Stimulated activated CD8-positive, alpha-beta memory T cell treated with anti-CD3 and anti-CD28 coated beads, Interleukin-7, amount 100 ng/mL, for 4 hours (primary cell): ENCODE data around the gene GOPC.
"Not testable (repeated sequence)": the region's sequence is repeated elsewhere in the genome, so short reads cannot be mapped to it uniquely, and the experiment has no call there.

Experiments used
- DNase-seq, 2 donors: peaks; one replicate each; pipeline ENCODE4 v3.0.0-alpha.2; 2020; ENCODE audit warnings: low read depth in 2 of 2

The GOPC gene

GRCh38 chr6:117548797-117549301, 53.5 kb downstream of the GOPC start:
- peak; percentile 5 to 12 for DNase-seq

DNA sequence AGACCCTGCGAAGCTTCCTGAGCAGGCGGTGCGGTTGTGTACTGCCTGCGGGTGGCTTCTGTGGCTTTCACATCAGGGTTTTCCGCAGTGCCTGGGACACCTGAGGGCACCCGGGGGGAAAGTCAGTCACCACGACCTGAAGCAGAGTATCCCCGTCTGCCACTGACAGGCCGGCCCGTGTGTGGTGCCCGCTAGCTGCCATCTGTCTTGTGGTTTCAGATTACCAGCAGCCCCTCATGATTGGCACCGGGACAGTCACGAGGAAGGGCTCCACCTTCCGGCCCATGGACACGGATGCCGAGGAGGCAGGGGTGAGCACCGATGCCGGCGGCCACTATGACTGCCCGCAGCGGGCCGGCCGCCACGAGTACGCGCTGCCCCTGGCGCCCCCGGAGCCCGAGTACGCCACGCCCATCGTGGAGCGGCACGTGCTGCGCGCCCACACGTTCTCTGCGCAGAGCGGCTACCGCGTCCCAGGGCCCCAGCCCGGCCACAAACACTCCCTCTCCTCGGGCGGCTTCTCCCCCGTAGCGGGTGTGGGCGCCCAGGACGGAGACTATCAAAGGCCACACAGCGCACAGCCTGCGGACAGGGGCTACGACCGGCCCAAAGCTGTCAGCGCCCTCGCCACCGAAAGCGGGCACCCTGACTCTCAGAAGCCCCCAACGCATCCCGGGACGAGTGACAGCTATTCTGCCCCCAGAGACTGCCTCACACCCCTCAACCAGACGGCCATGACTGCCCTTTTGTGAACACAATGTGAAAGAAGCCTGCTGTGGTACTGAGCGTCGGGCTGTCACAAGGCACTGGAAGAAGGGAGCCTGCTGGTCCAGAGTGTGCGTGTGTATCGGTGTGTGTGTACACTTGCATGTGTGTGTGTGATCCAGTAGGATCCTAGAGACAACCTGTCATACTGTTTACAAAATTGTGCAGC, 54.4 kb downstream of the GOPC start:
- peak; percentile 9 to 46 for DNase-seq

GRCh38 chr6:117546674-117547073, 55.6 kb downstream of the GOPC start:
- DNase-seq: no peak

- DNase-seq: no peak
These were observed 57.1 kb downstream of the GOPC start for GRCh38 chr6:117545161-117545595.

DNA sequence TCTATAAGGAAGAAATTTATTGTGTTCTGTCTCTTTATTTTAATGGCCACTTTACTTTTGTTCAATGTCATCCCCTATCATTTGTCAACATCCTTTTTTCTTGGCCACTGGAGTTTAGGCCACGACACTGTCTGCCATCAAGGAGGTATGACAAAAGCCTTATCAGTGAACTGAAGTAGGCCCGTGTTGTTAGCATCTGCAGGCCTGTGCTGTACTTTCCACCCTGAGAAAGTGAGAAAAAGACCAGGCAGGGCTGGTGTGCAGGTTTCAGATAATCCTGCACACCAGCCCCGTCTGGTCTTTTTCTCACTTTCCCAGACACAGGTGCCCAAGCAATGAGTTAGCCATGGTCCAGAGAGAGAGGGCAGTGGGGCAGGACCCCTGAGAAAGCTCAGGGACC, 57.6 kb downstream of the GOPC start:
- no peak for DNase-seq

- DNase-seq: no peak
These were observed 59.8 kb downstream of the GOPC start for GRCh38 chr6:117542493-117542892.

DNA sequence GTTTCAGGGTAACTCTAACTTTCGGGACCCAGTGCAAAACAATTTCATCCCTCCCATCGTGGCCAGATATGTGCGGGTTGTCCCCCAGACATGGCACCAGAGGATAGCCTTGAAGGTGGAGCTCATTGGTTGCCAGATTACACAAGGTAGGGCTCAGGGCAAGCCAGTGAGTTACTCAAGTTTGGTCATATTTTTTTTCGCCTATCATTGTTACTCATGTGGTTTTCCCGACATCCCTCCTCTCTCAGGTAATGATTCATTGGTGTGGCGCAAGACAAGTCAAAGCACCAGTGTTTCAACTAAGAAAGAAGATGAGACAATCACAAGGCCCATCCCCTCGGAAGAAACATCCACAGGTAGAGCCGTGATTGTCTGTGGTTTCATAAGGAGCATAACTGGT, 61.6 kb downstream of the GOPC start:
- DNase-seq: no peak

GRCh38 chr6:117538615-117539014, 63.7 kb downstream of the GOPC start:
- DNase-seq: no peak

DNA sequence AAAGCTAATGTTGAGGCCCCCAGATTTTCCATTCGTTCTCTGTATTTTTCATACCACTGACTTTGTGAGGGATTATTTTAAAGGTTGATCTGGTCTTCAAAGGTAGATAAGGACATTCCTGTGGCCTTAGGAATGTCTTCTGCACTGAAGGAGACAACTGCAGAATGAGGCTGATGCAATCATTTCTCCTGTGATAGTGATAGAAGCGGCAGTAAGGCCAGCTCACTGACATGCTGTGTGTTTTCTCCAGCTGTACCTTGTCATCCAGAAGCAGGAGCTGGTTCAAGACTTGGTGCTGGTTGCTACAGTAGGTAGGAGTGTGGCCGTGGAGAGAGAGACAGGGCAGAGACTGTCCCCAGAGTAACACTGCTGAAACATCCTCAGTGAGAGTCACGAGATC, 66.0 kb downstream of the GOPC start:
- no peak for DNase-seq

DNA sequence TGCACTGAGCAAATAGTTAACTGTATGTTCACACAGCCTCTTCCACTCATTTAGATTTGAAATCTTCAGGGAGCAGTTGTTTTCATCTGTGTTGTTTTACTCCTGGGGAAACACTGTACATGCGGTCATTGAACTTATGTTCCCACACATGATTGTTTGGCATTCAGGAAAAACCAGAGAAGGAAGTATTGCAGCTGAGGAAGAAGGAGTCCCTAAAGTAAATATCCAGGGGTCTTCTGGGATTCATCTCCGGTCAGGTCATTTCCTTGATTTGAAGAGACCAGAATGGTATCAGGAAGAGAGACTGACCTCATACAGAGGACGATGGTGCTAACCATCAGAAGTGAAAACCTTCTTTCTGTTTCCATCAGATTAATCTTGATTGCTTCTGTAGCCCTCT, 67.3 kb downstream of the GOPC start:
- no peak for DNase-seq

DNA sequence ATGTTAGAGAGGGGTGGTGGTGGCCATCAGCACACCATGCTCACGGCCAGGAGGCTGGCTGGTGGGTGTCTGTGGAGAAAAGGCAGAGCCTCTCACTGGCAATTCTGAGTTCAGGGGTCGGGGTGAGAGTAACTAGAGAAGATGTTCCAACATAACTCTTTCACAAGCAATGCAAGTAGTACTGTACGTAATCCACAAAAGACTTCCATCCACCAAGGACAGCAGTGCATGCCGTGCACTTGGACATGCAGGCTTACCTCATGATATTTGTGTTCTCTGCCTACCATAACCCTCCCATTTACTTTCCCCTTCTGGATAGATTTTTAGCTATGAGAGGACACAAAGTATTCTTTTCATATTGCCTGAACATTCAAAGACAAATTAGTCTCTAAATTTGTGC, 68.5 kb downstream of the GOPC start:
- DNase-seq: no peak

- DNase-seq: no peak
These were observed 70.2 kb downstream of the GOPC start for GRCh38 chr6:117531809-117532725.

- DNase-seq: no peak
These were observed 71.0 kb downstream of the GOPC start for GRCh38 chr6:117531346-117531745.

DNA sequence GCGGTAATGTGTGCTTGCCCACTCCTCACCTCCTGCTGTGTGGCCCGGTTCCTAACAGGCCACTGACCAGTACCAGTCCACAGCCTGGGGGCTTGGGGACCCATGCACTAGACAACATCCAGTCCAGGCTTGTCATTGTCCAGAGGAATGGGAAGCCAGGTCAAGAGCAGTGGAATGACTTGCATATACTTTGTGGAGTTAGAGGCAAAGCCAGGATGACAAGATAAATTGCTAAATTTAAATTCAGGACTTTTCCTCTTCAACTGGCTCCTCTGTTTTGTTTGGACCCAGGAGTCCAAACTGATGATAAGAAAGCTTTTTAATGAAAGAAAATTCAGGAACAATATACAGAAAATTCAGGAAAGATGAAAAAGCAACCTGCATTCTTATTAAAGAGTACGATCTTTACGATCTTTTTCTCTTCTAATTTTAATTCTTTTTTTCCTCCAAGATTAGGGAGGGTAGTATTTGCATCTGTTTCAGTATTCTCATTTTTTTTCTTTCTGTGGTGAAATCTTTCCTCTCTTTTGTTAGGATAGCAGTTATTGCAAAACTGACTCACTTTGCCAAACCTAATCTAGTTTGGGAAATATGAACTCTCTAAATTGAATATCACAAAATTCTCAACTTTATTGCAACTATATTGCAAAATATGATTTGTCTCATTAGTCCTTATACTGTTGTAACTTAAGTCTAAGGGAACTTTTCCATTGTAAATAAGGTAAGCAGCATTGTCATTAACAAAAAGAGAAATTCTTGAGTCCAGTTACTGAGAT, 71.7 kb downstream of the GOPC start:
- DNase-seq: no peak

GRCh38 chr6:117525607-117526006, 76.7 kb downstream of the GOPC start:
- no peak for DNase-seq

- no peak for DNase-seq
These were observed 80.4 kb downstream of the GOPC start for GRCh38 chr6:117521791-117522502.

DNA sequence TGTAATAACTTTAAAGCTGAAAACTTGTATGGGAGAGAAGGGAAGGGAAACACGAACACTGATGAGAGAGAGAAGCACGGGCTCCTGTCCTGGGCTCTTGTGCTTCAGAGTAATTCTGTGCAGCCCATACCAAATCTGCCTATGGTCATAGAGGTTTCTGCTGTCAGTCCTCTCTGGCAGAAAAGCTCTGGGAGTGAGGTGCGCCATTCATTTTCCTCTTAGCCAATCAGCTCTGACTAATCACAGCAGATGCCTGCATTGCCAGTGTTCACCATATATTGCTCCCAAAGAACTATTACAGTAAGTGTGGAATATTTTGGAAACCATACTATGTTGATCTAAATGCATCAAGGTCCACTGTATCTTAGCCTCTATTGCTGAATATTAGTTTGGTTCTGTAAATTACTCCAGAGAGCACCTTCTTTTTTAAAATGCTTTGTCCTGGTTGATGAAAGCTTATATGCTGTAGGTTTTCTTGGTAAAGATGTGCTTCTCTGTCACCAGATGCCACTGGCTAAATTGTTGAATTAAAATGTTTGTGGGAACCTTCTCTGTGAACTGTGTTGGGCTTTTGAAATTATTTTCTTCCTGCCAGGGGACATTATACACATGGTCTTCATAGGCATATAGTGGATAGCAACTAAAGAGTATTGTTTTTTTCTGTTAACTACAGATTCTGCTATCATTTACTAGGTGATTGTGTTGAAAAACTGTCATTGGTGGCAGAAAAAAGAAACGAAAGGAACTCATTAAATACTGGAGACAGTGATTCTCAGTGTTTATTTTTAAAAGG, 81.5 kb downstream of the GOPC start:
- DNase-seq: no peak

GRCh38 chr6:117518870-117519269, 83.4 kb downstream of the GOPC start:
- DNase-seq: no peak

DNA sequence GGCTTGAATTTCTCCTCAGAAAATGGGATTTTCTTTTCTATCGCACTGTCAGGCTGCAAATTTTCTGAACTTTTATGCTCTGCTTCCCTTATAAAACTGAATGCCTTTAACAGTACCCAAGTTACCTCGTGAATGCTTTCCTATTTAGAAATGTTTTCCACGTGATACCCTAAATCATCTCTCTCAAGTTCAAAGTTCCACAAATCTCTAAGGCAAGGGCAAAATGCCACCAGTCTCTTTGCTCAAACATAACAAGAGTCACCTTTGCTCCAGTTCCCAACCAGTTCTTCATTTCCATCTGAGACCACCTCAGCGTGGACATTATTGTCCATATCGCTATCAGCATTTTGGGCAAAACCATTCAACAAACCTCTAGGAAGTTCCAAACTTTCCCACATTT, 84.3 kb downstream of the GOPC start:
- DNase-seq: not testable (repeated sequence)

DNA sequence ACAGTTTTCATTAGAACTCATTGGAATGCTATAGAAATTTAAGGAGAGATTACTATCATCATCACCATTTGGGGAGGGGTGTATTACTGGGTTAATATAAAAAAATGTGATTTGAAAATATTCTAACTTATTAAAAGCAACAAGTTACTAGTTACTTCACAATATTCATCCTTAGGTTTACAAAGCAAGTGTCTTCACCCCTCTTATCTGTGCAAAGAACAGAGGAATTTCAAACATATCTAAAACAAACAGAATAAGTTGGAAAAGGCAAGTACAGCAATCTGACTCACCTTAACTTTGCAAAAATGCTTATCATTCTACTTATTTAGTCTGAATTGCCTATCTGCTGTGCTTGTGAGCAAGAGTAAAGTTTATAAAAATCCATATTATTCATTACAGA, 87.0 kb downstream of the GOPC start:
- no peak for DNase-seq
